Measurements from ENCODE around the gene E2F2.
A peak's percentile ranks its signal among the peaks of the same experiment; 100 is the strongest.

The E2F2 gene

GRCh38 chr1:23533246-23534023, 2.4 kb upstream of the E2F2 start:
- in situ Hi-C loops (cut with MboI; ENCODE audit: low pct_unique_long_range_greater_than_20kb, low sequenced_read_pairs, unreplicated experiment): loop anchor here (5.0 kb wide), 1 partner anchor 41 kb away; no protein-coding TSS in a partner anchor
- DNase-seq (ENCODE audit: low spot score): no peak

DNA sequence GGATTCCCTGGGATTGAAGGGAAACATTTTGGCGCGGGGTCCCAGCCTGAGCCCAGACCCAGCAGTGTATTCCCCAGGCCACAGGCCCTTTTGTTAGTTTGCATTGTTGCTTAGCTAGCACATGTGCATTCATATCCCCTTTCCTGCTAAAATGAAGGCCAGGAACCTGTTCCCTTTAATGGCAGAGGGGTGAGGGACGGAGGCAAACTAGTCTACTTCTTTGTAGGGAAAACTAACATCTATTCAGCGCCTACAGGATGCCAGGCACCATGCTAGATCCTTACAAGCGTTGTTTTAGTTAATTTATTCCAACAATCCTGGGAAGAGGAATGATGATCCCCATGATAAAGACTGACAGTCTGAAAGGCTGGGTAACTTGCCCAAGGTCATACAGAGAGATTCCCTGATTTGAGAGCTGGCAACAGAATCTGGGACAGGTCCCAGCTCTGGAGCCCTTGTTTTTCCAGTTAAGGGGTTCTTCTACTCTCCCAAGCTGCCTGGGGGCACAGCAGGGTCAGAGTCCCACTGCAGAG, 595 bp upstream of the E2F2 start:
- no peak for DNase-seq (ENCODE audit: low spot score)
- in situ Hi-C loops (cut with MboI; ENCODE audit: low pct_unique_long_range_greater_than_20kb, low sequenced_read_pairs, unreplicated experiment): loop anchor here (5.0 kb wide), 1 partner anchor 39 kb away; no protein-coding TSS in a partner anchor
- TF ChIP-seq, protein P1, sequence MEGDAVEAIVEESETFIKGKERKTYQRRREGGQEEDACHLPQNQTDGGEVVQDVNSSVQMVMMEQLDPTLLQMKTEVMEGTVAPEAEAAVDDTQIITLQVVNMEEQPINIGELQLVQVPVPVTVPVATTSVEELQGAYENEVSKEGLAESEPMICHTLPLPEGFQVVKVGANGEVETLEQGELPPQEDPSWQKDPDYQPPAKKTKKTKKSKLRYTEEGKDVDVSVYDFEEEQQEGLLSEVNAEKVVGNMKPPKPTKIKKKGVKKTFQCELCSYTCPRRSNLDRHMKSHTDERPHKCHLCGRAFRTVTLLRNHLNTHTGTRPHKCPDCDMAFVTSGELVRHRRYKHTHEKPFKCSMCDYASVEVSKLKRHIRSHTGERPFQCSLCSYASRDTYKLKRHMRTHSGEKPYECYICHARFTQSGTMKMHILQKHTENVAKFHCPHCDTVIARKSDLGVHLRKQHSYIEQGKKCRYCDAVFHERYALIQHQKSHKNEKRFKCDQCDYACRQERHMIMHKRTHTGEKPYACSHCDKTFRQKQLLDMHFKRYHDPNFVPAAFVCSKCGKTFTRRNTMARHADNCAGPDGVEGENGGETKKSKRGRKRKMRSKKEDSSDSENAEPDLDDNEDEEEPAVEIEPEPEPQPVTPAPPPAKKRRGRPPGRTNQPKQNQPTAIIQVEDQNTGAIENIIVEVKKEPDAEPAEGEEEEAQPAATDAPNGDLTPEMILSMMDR (IDR thresholded peaks at IDR 0.05; ENCODE audit: extremely low read depth, insufficient read depth, missing control alignments): no peak

More at GRCh38 chr1:23533246-23534023, 2.4 kb upstream of the E2F2 start:
- TF ChIP-seq, protein P1 (IDR thresholded peaks at IDR 0.05; ENCODE audit: extremely low read depth, insufficient read depth, missing control alignments): no peak

GRCh38 chr1:23530087-23530746, 816 bp downstream of the E2F2 start:
- DNase-seq (ENCODE audit: low spot score): no peak
- in situ Hi-C loops (cut with MboI; ENCODE audit: low pct_unique_long_range_greater_than_20kb, low sequenced_read_pairs, unreplicated experiment): loop anchor here (5.0 kb wide), 1 partner anchor 38 kb away; no protein-coding TSS in a partner anchor
- TF ChIP-seq, protein P1 (IDR thresholded peaks at IDR 0.05; ENCODE audit: extremely low read depth, insufficient read depth, missing control alignments): no peak

DNA sequence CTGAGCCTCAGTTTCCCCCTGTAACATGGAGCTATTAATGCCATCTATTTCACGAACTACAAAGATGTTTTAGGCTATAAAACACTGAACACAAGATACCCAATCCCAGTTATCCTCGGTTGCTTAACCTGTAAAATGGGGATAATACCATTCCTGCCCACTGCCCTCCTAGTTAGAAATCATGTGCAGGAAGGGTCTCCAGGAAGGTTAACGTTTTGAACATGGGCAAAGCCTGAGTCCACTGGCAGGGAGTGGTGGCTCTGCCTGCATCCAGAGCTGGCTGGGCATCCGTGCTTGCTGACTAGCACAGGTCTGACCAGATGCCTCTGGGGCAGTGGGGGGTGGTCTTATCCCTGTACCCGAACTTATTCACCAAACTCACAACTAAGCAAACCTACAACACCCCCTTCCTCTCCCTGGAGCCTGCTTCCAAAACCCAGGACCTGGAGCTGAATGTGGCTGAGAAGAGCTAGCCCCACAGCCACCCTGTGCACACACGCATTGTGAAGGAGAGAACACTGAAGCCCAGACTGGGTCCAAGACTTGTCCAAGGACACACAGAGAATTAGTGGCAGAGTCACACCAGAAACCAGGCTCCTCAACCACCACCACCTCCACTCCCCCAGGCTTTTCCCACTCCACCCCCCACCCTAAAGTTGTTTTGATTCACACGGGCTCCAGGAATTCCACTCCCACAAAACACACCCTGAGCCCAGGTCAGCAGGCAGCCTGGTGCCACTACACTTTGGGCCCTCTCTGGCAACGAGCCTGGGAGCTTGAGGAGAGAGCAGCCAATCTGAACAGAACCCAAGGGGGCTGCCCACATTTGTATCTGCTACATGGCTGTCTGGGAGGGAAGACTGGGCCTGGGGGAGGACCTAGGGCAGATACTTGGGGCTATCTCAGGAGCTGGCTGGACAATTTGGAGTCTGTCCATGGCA, 1.6 kb downstream of the E2F2 start:
- DNase-seq (ENCODE audit: low spot score): no peak
- TF ChIP-seq, protein P1 (IDR thresholded peaks at IDR 0.05; ENCODE audit: extremely low read depth, insufficient read depth, missing control alignments): no peak
- in situ Hi-C loops (cut with MboI; ENCODE audit: low pct_unique_long_range_greater_than_20kb, low sequenced_read_pairs, unreplicated experiment): loop anchor here (5.0 kb wide), 1 partner anchor 37 kb away; no protein-coding TSS in a partner anchor

- TF ChIP-seq, protein P1 (IDR thresholded peaks at IDR 0.05; ENCODE audit: extremely low read depth, insufficient read depth, missing control alignments): no peak
- in situ Hi-C loops (cut with MboI; ENCODE audit: low pct_unique_long_range_greater_than_20kb, low sequenced_read_pairs, unreplicated experiment): no loop called here
- peak; percentile 63 for DNase-seq (ENCODE audit: low spot score)
Observed at GRCh38 chr1:23528250-23528978, 2.6 kb downstream of the E2F2 start.

Measured in GM13977 (cell line).